Activated CD4-positive, CD25-positive, alpha-beta regulatory T cell treated with anti-CD3 and anti-CD28 coated beads, Interleukin-2, amount 50 U/mL, for 72 hours (primary cell): Measurements from ENCODE around the gene NUMA1.

ENCODE experiments used
- DNase-seq: peaks from one replicate; pipeline ENCODE4 v3.0.0; 2021

The NUMA1 gene

GRCh38 chr11:71998061-71998460, 82.3 kb downstream of the NUMA1 start:
- DNase-seq = no peak

- DNase-seq = no peak
Observed at GRCh38 chr11:71997594-71997993, 82.7 kb downstream of the NUMA1 start.

- DNase-seq = no peak
Observed at GRCh38 chr11:71996946-71997345, 83.4 kb downstream of the NUMA1 start.

- DNase-seq = no peak
Observed at GRCh38 chr11:71996517-71996916, 83.8 kb downstream of the NUMA1 start.

GRCh38 chr11:71995726-71996291, 84.5 kb downstream of the NUMA1 start:
- no peak for DNase-seq

- DNase-seq = no peak
Observed at GRCh38 chr11:71994786-71995185, 85.6 kb downstream of the NUMA1 start.

GRCh38 chr11:71992136-71992730, 88.1 kb downstream of the NUMA1 start:
- DNase-seq = no peak

- DNase-seq = no peak
Observed at GRCh38 chr11:71991494-71991893, 88.8 kb downstream of the NUMA1 start.

GRCh38 chr11:71990701-71991100, 89.6 kb downstream of the NUMA1 start:
- no peak for DNase-seq

- DNase-seq = no peak
Observed at GRCh38 chr11:71988050-71988449, 92.3 kb downstream of the NUMA1 start.

GRCh38 chr11:71987521-71987920, 92.8 kb downstream of the NUMA1 start:
- DNase-seq = no peak

GRCh38 chr11:71986131-71986530, 94.2 kb downstream of the NUMA1 start:
- DNase-seq = no peak

GRCh38 chr11:71979602-71980001, 100.7 kb downstream of the NUMA1 start:
- DNase-seq = no peak

- no peak for DNase-seq
Observed at GRCh38 chr11:71979094-71979493, 101.2 kb downstream of the NUMA1 start.

GRCh38 chr11:71977743-71978418, 102.5 kb downstream of the NUMA1 start:
- DNase-seq = no peak

GRCh38 chr11:71977090-71977489, 103.3 kb downstream of the NUMA1 start:
- DNase-seq = no peak

GRCh38 chr11:71976551-71976950, 103.8 kb downstream of the NUMA1 start:
- no peak for DNase-seq

GRCh38 chr11:71971680-71972079, 108.7 kb downstream of the NUMA1 start:
- DNase-seq = no peak

GRCh38 chr11:71964641-71965040, 115.7 kb downstream of the NUMA1 start:
- no peak for DNase-seq

- DNase-seq = no peak
Observed at GRCh38 chr11:71963468-71963867, 116.9 kb downstream of the NUMA1 start.

GRCh38 chr11:71962428-71963038, 117.8 kb downstream of the NUMA1 start:
- no peak for DNase-seq

- DNase-seq = no peak
Observed at GRCh38 chr11:71955898-71956456, 124.4 kb downstream of the NUMA1 start.
